Measurements from ENCODE around the gene WDR3. TPM values are rescaled to one million over a fixed set of nuclear protein-coding genes. Genes with fewer than 3 reads are reported as not detected.
"Not testable (repeated sequence)": the region's sequence is repeated elsewhere in the genome, so short reads cannot be mapped to it uniquely, and the experiment has no call there.

The WDR3 gene
- total RNA-seq, result 22.6 TPM

- ATAC-seq, result peak; percentile 98
Measured at GRCh38 chr1:117929343-117930172, at the start of gene WDR3, which contains the start of gene GDAP2. WDR3 (plus strand) TSS chr1:117929739; CDS start chr1:117933320, 3,581 bp downstream. GDAP2 (minus strand) TSS chr1:117929621; CDS start chr1:117920357, 9,264 bp downstream.

GRCh38 chr1:117883616-117884015 lies 45.9 kb upstream of the WDR3 start:
- no peak for ATAC-seq

- ATAC-seq, result no peak
Measured at GRCh38 chr1:117886101-117886795, 43.3 kb upstream of the WDR3 start.

DNA sequence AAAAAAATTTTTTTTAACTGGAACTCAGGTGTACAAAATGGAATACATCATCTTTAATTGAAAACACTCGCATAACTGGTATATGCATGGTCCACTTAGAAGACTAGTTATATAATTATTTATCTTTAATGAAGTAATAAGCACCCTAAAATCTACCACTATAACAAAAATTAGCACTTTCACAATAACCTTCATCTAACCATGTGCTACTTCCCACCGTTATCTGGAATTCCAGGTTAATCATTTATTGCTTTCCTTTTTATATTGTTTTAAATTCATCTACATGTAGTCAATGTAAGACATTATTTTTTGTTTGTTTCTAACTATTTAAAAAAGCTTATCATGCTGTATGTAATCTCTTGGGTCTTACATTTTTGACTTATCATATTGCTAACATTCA lies 39.1 kb upstream of the WDR3 start:
- no peak for ATAC-seq

DNA sequence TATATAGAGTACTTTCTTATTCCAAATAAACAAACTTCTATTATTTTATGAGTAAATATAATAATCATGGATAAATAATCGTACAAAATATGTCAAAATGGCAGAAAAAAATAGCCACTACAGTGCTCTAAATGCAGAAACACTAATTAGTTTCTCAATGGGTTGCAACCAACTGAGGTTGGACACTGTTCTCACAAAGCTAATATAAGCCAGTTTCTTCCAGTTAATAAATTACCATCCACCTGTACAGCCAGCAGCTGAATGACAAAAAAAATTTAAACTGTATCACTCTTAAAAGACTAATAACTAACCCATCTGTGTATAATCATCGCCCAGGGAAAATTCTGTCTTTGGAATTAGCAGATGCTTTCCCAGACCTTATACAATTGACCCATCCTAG lies 37.0 kb upstream of the WDR3 start:
- no peak for ATAC-seq

GRCh38 chr1:117894078-117894477 lies 35.5 kb upstream of the WDR3 start:
- no peak for ATAC-seq

DNA sequence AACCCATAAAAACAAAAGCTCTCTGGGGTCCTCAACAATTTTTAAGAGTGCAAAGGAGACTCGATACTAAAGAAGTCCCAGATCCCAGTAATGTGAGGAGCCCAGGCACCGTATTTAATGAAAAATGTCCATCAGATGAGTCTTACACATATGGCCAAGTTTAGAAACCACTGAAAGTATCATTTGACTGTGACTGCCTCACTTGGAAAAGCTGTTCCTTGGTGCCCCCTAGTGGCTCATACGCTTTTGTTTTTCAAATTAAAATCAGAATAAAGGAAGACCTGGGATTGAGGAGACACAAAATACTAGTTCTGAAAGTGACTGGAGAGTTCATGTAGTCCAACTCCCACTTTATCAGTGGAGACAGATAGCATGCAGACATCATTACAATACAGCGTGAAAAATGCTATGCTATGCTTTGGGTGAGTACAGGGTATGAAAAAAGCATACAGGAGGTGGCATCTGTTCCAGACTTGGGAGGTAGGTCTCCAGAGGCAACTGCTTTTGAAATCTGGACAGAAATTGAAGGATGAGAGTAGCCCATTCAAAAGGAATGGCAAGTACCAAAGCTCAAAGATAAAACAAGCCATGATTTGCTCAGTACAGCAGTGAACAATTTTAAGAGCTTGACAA lies 33.9 kb upstream of the WDR3 start:
- peak; percentile 51 for ATAC-seq

DNA sequence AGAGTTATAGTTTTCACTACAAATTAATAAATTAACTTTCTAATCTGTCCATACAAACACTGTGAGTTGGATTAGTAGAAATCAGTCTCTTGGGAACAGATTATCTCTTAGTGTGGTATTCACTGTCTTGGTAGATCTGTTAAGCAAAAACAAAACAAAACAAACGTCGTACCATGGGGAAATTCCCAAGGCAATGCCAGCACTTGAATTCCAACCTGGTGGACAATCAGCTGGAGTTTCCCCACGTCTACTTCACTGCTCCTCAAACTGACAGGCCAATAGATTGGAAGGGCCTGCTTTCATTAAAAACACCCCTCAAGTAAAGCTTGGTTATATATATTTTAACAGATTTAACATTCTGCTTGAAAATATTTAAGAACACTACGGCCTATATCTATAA lies 32.0 kb upstream of the WDR3 start:
- no peak for ATAC-seq

DNA sequence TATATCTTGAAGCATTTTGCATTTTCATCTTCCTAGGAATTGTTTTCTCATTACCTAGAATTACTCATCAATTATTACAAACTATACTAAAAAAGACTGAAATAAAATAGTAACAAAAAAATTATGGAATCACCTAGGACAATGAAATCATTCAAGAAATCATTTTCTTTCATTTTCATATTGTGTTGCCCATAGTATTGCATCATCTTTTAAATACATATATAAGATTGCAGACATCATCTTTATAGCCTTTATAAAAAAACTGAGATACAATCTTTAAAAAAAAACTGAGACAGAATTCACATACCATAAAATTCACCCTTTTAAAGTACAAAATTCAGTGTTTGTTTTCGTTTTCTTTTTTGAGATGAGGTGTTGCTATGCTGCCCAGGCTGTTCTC lies 29.7 kb upstream of the WDR3 start:
- no peak for ATAC-seq

DNA sequence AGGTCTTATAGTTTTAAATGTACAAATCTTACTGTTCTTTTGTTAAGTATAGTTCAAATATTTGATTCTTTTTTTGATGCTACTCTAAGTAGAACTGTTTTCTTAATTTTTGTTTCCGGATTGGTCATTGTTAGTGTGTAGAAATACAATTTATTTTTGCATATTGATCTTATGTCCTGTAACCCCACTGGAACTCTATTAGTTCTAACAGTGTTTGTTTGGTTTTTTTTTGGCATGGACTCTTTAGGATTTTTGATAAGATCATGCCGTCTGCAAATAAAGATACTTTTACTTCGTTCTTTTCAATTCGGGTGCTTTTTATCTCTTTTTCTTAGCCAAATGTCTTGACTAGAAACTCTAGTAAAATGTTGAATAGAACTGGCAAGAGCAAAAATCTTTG lies 26.6 kb upstream of the WDR3 start:
- no peak for ATAC-seq

DNA sequence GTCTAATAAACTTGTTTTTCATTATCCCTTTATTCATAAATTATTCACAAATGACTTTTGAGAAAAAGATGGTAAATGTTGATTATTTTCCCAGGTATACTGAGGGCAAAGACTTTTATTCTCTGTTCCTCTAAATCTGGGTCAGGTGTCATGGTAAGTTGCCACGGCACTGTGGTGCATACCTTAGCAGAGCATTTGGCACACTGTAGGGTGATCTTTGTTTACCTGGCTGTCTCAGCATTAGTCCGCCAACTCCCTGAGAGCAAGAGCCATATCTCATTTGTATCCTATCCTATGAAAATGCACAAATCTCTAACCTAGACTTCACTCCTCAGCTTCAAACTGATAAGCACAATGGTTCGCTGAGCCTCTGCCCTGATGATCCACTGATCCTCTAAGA lies 25.1 kb upstream of the WDR3 start:
- ATAC-seq, result no peak

GRCh38 chr1:117905019-117905418 lies 24.5 kb upstream of the WDR3 start:
- ATAC-seq, result no peak

DNA sequence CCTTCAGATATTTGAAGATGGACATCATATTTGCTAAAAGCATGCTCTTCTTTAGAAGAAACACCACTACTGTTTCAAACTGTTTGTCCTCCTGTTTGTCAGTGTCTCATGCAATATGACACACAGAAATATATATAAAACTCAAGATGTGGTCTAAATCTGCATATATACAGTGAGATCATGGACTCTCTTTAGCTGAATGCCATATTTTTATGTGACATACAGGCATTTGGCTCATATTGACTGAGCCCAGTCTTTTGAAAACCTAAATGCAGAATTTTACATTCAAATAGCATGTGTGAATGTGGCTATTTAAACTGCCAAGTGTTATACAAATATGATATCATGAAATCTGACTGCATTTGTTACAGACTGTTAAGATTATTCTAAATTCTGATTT lies 18.5 kb upstream of the WDR3 start:
- ATAC-seq, result no peak

DNA sequence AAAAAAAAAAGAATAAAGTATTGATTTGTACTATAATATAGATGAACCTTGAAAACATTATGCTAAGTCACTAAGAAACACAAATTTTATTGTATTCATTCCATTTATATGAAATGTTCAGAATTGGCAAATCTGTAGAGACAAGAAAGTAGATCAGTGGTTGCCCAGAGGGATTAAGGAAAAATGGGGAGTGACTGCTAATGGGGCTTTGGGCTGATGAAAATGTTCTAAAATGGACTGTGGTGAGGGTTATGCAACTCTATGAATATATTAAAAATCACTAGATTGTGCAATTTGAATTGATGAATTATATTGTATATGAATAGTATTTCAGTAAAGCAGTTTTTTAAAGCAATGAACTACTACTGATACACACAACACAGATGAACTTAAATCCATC lies 10.2 kb upstream of the WDR3 start:
- no peak for ATAC-seq

DNA sequence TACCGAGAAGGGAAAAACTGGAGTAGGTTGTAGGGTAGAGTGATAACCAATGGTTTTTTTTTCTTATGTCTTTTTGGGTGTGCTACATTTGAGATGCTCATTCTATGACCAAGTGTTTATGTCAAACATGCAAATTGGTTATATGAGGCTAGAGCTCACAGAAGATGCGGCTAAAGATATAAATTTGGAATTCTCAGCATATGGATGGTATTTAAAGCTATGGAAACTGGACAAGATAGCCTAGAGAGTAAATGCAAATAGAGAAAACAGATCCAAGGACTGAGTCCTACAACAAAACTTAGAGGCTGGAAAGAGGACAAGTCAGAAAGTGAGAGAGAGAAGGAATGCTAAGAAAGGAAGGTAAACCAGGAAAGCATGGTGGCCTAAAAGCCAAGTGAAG lies 7.5 kb upstream of the WDR3 start:
- ATAC-seq, result no peak

DNA sequence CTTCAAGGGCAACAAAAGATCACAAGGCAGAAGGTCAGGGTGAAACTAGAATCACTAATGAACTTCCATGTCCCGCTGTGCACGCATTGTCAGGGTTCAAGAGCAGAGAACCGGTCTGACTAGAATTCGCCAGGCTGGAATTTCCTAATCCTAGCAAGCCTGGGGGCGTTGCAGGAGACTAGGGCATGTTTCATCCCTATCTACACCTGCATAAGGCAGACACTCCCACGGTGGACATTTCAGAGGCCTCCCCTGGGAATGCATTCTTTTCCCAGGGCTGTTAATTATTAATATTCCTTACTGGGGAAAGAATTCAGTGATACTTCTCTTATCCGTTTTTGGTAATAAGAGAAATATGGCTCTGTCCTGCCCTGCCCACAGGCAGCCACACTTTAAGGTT lies 6.8 kb upstream of the WDR3 start:
- not testable (repeated sequence) for ATAC-seq

DNA sequence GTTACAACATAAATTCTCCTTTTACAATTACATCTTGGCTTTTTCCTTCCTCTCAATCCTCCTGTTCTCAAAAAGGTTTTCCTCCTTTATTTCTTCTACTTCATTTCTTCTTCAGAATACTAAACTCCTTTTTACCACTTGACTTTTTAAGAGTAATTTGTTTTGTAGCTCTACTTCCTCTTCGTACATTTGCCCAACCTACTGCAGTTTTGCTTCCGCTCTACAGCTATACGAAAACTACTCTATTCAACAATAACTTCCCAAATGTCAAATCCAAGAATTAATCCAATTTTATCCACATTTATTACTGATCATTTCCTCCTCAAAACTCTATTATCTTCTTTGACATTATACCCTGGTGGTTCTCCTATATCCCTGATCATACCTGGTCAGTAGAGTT lies 3.6 kb upstream of the WDR3 start:
- no peak for ATAC-seq

GRCh38 chr1:117928881-117929342 lies 627 bp upstream of the WDR3 start:
- ATAC-seq, result peak; percentile 59

GRCh38 chr1:117930173-117930447 lies 571 bp downstream of the WDR3 start:
- no peak for ATAC-seq

DNA sequence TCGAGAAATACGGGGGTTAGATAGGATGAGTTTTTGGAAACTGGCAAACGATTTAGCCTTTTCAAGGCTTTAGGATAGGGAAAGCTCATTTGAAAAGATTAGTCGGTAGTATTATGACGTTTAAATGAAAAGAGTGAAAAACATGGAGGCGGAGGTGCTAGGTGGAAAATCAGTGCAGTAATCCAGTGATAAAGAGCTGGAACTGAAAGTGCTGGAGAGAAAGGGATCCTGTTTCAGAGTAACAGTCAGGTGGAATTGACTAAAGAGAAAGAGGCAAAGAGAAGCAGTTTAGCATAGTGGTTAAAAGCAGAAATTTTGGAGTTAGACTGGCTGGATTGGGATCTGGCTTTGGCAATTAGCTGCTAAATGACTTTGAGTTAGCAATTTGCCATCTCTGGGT lies 945 bp downstream of the WDR3 start:
- no peak for ATAC-seq

DNA sequence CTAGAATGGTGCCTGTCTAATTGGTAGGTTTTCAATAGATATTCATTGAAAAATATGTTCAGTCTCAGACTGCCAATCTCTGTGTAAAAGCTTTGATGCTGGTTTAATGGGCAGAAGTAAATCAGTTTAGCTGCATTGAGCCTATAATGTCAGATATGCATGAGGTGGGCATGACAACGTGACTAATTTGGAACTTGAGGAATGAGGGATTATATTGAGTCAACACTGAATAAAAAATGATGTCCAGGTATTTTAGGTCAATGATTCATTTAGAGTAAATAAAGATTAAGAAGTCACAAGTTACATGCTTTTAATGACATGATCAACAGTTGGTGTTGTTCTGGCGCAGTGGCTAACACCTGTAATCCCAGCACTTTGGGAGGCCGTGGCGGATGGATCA lies 3.0 kb downstream of the WDR3 start:
- ATAC-seq, result peak; percentile 46

- ATAC-seq, result no peak
Measured at GRCh38 chr1:117933769-117934168, 4.2 kb downstream of the WDR3 start.

DNA sequence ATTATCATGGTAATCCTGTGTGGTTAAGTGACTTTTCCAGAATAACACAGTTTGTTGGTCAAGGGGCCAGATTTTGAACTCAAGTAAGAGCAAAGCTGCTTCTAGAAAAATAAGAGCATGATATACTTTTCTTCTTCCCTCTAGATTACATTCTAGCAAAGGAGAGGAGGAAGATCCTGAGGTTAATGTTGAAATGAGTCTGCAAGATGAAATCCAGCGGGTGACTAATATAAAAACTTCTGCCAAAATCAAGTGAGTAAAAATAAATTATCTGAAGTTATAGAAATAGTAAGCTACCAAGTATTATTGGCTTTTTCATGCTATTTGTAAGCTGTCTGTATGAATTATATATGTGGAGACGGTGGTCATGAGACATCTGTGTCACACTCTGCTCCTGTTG lies 12.8 kb downstream of the WDR3 start:
- ATAC-seq, result no peak

DNA sequence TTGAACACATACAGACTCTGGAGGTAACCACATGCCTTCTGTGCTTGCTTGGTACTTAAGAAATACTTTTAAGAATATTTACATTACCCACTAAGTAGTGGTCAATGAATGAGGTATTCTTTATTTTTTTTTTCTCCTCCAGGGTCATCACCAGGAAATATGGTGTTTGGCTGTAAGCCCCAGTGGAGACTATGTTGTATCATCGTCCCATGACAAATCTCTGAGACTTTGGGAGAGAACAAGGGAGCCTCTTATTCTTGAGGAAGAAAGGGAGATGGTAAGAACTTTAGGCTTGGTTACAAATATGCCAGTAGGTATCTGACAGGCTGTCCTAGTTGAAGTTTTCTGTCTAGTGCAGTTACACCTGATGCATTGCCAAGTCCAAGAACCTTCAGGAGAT lies 22.8 kb downstream of the WDR3 start:
- ATAC-seq, result no peak

All from esophagus mucosa (tissue), 1 donor.